Pancreas (tissue), 10 donors: ENCODE data around the gene SNX30. TPM values are rescaled to one million over a fixed set of nuclear protein-coding genes. Genes with fewer than 3 reads are reported as not detected.

Experiments
- ATAC-seq, 4 donors: fragments of 200-7000 bp; cut with Tn5 transposase; one replicate each; pipeline versions ENCODE4 v1.8.0 to v1.9.1; 2020; ENCODE audit warnings: mild to moderate bottlenecking in 4 of 4, moderate library complexity in 4 of 4
- DNase-seq, 6 donors: peaks; one replicate each; pipeline ENCODE4 v3.0.0-alpha.2; 2020
- FAIRE-seq: peaks from 2 replicates; lab custom pipeline; 2012; peaks lifted over from hg19 to GRCh38; lab: Jason Lieb, UNC
- H3K27ac ChIP-seq, 4 donors: fragments of 200-600 bp; sonication (generic); 1 replicate in 3 of 4; 2 replicates in 1 of 4; pipeline versions ENCODE4 v1.5.0 to v1.8.0; 2020
- H3K27me3 ChIP-seq, 4 donors: fragments of 200-600 bp; one replicate each; pipeline ENCODE4 v1.8.0; 2021
- H3K36me3 ChIP-seq, 3 donors: fragments of 200-600 bp; sonication (generic) in 1 of 3; one replicate each; pipeline versions ENCODE4 v1.5.0 to v1.8.0; 2020 to 2021
- H3K4me1 ChIP-seq, 3 donors: fragments of 200-600 bp; one replicate each; pipeline ENCODE4 v1.8.0; 2021
- H3K4me3 ChIP-seq, 4 donors: fragments of 200-600 bp; sonication (generic) in 2 of 4; one replicate each; pipeline versions ENCODE4 v1.5.0 to v1.8.0; 2020 to 2021
- H3K9me3 ChIP-seq, 4 donors: fragments of 200-600 bp; one replicate each; pipeline ENCODE4 v1.8.0; 2021
- CTCF ChIP-seq, 4 donors: fragments of 200-600 bp; sonication (generic) in 3 of 4; IDR thresholded peaks; one replicate each; pipeline versions ENCODE4 v1.5.0 to v1.8.0; 2021; ENCODE audit warnings: antibody characterized with exemption in 4 of 4
- WGBS, 2 donors: extraction: QIAGEN DNeasy Blood & Tissue Kit; methylation state at CpG; one replicate each; pipeline ENCODE4 v1.1.7; 2013; 5-methylcytosine and 5-hydroxymethylcytosine counted together
- intact Hi-C, 3 donors: fragments of 100-400 bp; cut with DNase I; formaldehyde crosslinking; loops; one replicate each; pipeline versions ENCODE4 v1.11.1 to v1.14.2; 2022
- polyA plus RNA-seq, 2 donors: library from polyadenylated mRNA; stranded (reverse); fragments of 200-250 nt; gene quantifications; one replicate each; pipeline ENCODE4 v1.2.3, GENCODE V29; 2013
- total RNA-seq, 6 donors: library from RNA; stranded (reverse); fragmentation: NEBNext Ultra II Directional in 4 of 6; extraction: Animal tissue kit (Norgen Biotek cat#: 25700) in 4 of 6; gene quantifications; one replicate each; pipeline versions ENCODE4 v1.2.1 to v1.2.4, GENCODE V29; 2021 to 2023
- donor health status: healthy with polysubstance abuse.
- donor health status: DM: no; HTN: no; CAD: no; lungs with moderate emphysema.
- donor health status: DM: no; HTN: no; CAD: no.
- donor health status: control.
- donor health status: control.
- donor health status: Bipolar disorder and iron deficiency.
- donor health status: DM: yes; HTN: yes; CAD: no.
- donor health status: DM: no; HTN: no; CAD: no.
- donor health status: DM: no; HTN: no; CAD: no.
- donor health status: DM: yes; HTN: yes; CAD: no.

SNX30 gene
- total and polyA plus RNA-seq, 8 donors, result 2.1 to 8.2 (median 4.1) TPM

GRCh38 chr9:112760821-112761220 is 10.3 kb downstream of the SNX30 start:
- DNase-seq (no peak), ATAC-seq (no peak), FAIRE-seq (no peak)
- Histone ChIP-seq H3K27ac (no peak overlapping the region), H3K4me1 (no peaks in the 10 kb centered on the region), H3K4me3 (no peak overlapping the region), H3K27me3 (no peaks in the 10 kb centered on the region), H3K36me3 (no peaks in the 10 kb centered on the region), H3K9me3 (no peaks in the 10 kb centered on the region)
- intact Hi-C loops, result no loop called here
- 87 to 93% methylated on average over 8 of the region's 8 CpGs for whole genome bisulfite sequencing, 2 donors
- TF ChIP-seq CTCF (IDR thresholded peaks at IDR 0.05), result no peak

DNA sequence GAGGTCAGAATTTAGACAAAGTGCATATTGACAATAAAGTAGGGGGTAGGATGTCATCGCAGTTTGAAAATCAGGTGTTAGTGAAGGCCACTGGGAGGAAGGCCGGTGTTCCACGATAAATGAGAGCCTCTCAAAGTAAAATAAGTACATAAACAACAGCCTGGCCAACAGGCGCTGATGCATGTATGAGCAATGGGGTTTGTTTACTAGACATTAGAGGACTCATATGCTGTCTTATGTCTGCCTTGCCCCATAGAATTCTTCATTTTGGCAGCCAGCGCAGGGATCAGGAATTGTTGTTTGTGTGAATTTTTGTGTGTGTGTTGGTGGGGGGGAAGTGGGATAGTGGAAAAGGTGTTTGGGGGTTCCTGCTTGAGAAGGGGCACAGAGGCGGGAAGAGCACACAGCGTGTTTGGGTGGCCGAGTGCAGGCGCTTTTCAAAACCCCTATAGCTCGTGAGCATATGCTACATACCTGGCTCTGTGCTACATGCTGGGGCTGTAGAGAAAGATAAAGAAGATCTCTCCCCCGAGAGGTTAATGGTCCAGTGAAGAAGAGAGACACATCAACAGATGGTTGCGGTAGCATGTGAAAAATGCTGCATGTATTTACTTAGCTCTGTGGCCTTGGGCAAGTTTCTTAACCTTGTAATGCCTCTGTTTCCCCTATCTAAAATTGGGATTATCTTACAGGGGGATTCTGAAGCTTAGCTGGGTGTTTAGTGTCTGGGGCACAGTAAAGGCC is 11.5 kb downstream of the SNX30 start:
- Histone ChIP-seq H3K4me1 (no peaks in the 10 kb centered on the region), H3K27ac (no peak overlapping the region), H3K36me3 (no peaks in the 10 kb centered on the region), H3K9me3 (no peaks in the 10 kb centered on the region), H3K4me3 (no peak overlapping the region), H3K27me3 (no peaks in the 10 kb centered on the region)
- ATAC-seq (no peak), FAIRE-seq (no peak), DNase-seq (no peak)
- intact Hi-C loops, result no loop called here
- TF ChIP-seq CTCF (IDR thresholded peaks at IDR 0.05), result no peak
- 81 to 82% methylated on average over 12 of the region's 12 CpGs for WGBS, 2 donors

DNA sequence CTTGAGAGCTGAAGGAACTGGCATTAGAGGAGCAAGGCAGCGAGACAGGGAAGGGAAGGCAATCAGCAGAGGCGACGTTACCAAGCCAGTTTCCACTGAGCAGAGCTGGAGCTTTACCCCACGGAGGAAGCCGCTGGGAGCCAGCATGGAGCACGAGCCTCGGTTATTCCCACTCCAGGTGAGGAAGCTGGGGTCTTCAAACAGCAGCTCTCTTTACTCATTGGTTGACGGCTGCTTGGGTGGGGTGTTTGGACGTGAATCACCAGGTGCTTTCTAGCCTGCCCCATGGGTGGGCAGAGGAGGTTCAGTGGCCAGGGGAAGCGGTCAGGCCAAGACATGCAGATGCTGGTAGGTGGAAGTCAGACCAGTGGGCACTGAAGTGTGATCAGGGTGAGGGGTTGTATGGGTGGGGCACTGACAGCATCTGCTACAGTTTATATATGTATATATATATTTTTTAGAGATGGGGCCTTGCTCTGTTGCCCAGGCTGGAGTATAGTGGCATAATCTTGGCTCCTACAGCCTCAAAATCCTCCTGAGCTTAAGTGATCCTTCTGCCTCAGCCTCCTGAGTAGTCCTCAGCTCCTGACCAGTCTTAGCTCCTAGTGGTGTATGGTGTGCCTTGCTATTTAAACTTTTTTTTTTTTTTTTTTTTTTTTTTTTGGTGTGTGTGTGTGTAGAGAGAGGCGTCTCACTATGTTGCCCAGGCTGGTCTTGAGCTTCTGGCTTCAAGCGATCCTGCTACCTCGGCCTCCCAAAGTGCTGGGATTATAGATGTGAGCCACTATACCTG is 12.4 kb downstream of the SNX30 start:
- WGBS, 2 donors, result 92 to 93% methylated on average over 13 of the region's 13 CpGs
- ATAC-seq, result no peak
- H3K4me1 ChIP-seq, result no peaks in the 10 kb centered on the region
- no peak for TF ChIP-seq CTCF (IDR thresholded peaks at IDR 0.05)
- no peaks in the 10 kb centered on the region for H3K27me3 ChIP-seq
- intact Hi-C loops, result no loop called here
- H3K36me3 ChIP-seq, result no peaks in the 10 kb centered on the region
- H3K4me3 ChIP-seq, result no peak overlapping the region
- no peak for FAIRE-seq
- DNase-seq, result no peak
- H3K27ac ChIP-seq, result no peak overlapping the region
- H3K9me3 ChIP-seq, result no peaks in the 10 kb centered on the region

- intact Hi-C loops, result no loop called here
- DNase-seq, result peak in 1 of 6 donors; percentile 17
- H3K27me3 ChIP-seq, result no peaks in the 10 kb centered on the region
- no peak for FAIRE-seq
- H3K4me3 ChIP-seq, result no peak overlapping the region
- H3K36me3 ChIP-seq, result no peaks in the 10 kb centered on the region
- no peaks in the 10 kb centered on the region for H3K9me3 ChIP-seq
- peak overlapping the region in 2 of 4 donors; percentile 39 to 41 for H3K27ac ChIP-seq
- WGBS, 2 donors, result 61 to 75% methylated on average over 5 of the region's 5 CpGs
- no peak for TF ChIP-seq CTCF (IDR thresholded peaks at IDR 0.05)
- peak; percentile 25 to 49 (median 36) for ATAC-seq
- no peaks in the 10 kb centered on the region for H3K4me1 ChIP-seq
Observed at GRCh38 chr9:112764344-112764743, 13.8 kb downstream of the SNX30 start.
